ENCODE data around the gene TMEM150A. TPM values are rescaled to one million over a fixed set of nuclear protein-coding genes. Genes with fewer than 3 reads are reported as not detected.

TMEM150A gene
- total RNA-seq, 1 experiment from 2014 or later: 19.3 TPM

- H3K9ac ChIP-seq (ENCODE audit: extremely low read depth, insufficient read length, low read length): no peak overlapping the region
- H3K36me3 Mint-ChIP-seq (ENCODE audit: insufficient read depth in 1 of 3, low read depth in 3 of 3): peaks cover 37 to 76% (median 65%) of the 10 kb centered on the region in 3 experiments; a peak in 6 of 7 replicates
- H4K91ac ChIP-seq (ENCODE audit: insufficient read length, low read depth, low read length): no peak overlapping the region
- H3K23me2 ChIP-seq (ENCODE audit: insufficient read length, low read depth, low read length, poor library complexity, severe bottlenecking): no peaks in the 10 kb centered on the region
- H3K4me3 Mint-ChIP-seq: no peak overlapping the region
- no peak overlapping the region for H3T11ph ChIP-seq (ENCODE audit: low read length)
- no peaks in the 10 kb centered on the region for H3K79me2 ChIP-seq (ENCODE audit: insufficient read depth, low read length)
- H2BK15ac ChIP-seq (ENCODE audit: low read depth, low read length): no peak overlapping the region
- DNase-seq: no peak
- no peak overlapping the region for H2BK12ac ChIP-seq (ENCODE audit: insufficient read length, low read depth, low read length)
- no peak overlapping the region for H3K4ac ChIP-seq (ENCODE audit: low read depth, low read length)
- no peaks in the 10 kb centered on the region for H3K27me3 ChIP-seq (ENCODE audit: insufficient read depth, low read length)
- no peak overlapping the region for H3K18ac ChIP-seq (ENCODE audit: insufficient read length, low read depth, low read length)
- no peak overlapping the region for H3K56ac ChIP-seq (ENCODE audit: insufficient read length, low read depth, low read length)
- no peak overlapping the region for H3K23ac ChIP-seq (ENCODE audit: insufficient read length, low read depth, low read length)
- no peaks in the 10 kb centered on the region for H3K9me3 ChIP-seq (ENCODE audit: control insufficient read depth, low read depth, low read length)
- H3K79me1 ChIP-seq (ENCODE audit: insufficient read depth, low read depth, low read length, poor library complexity, severe bottlenecking): no peaks in the 10 kb centered on the region
- H3K4me1 ChIP-seq (ENCODE audit: insufficient read depth, low read length): no peaks in the 10 kb centered on the region
- H3K4me1 Mint-ChIP-seq: peaks cover 4% of the 10 kb centered on the region in 2 experiments; a peak in 2 of 4 replicates
- no peak overlapping the region for H2BK20ac ChIP-seq (ENCODE audit: low read depth, low read length, poor library complexity, severe bottlenecking)
- no peak overlapping the region for H3K27ac ChIP-seq (ENCODE audit: insufficient read length, low read depth, low read length)
- no peak overlapping the region for H3K4me2 ChIP-seq (ENCODE audit: insufficient read depth, insufficient read length, low read length)
- no peak overlapping the region for H2AFZ ChIP-seq (ENCODE audit: low read length)
- no peak overlapping the region for H4K5ac ChIP-seq (ENCODE audit: insufficient read length, low read depth, low read length)
- H2BK120ac ChIP-seq (ENCODE audit: low read depth, low read length, poor library complexity, severe bottlenecking): no peak overlapping the region
- H4K20me1 ChIP-seq (ENCODE audit: control insufficient read depth, insufficient read depth, insufficient read length): no peaks in the 10 kb centered on the region
- H3K27me3 Mint-ChIP-seq (ENCODE audit: low read depth): no peaks in the 10 kb centered on the region; the same call in 1 of the 2 replicates
- no peak overlapping the region; a peak in 1 of 7 replicates for H3K27ac Mint-ChIP-seq
- no CpG with 5 or more reads among the region's 3 CpGs for WGBS (ENCODE audit: extremely low coverage, insufficient read length, low lambda C conversion rate)
- H3K14ac ChIP-seq (ENCODE audit: insufficient read depth, low read length): no peak overlapping the region
- H4K8ac ChIP-seq (replicated peaks; ENCODE audit: insufficient read length, low read depth, low read length): no peak overlapping the region
- H2AK5ac ChIP-seq (ENCODE audit: insufficient read length, low read length): no peak overlapping the region
- no peaks in the 10 kb centered on the region for H3K9me3 Mint-ChIP-seq
- no peak for TF ChIP-seq CTCF (conservative IDR thresholded peaks at IDR 0.05)
- H2BK5ac ChIP-seq (ENCODE audit: insufficient read length, low read length): no peak overlapping the region
These were observed 48.6 kb upstream of the TMEM150A start for GRCh38 chr2:85651097-85651496.

Data from H9 (cell line).